Liver (tissue), 9 donors: ENCODE data around the gene MYBPC1. TPM values are rescaled to one million over a fixed set of nuclear protein-coding genes. Genes with fewer than 3 reads are reported as not detected.
"Not testable (repeated sequence)": the region's sequence is repeated elsewhere in the genome, so short reads cannot be mapped to it uniquely, and the experiment has no call there.

Experiments used
- DNase-seq: peaks from one replicate; pipeline ENCODE4 v3.0.0-alpha.2; 2017; ENCODE audit warnings: low spot score
- H3K27ac ChIP-seq, 2 donors: one replicate each; pipeline ENCODE4 v1.7.0; 2013; ENCODE audit warnings: inconsistent platforms in 2 of 2, low read length in 2 of 2, control low read depth in 1 of 2, low read depth in 1 of 2, mild to moderate bottlenecking in 1 of 2
- H3K27me3 ChIP-seq, 4 donors: one replicate each; pipeline versions ENCODE4 v1.6.1 to v1.7.0; 2013; ENCODE audit warnings: low read length in 3 of 4, inconsistent platforms in 1 of 4, mild to moderate bottlenecking in 1 of 4, moderate library complexity in 1 of 4; ENCODE audit not compliant: control insufficient read depth in 4 of 4, insufficient read depth in 4 of 4
- H3K36me3 ChIP-seq, 4 donors: one replicate each; pipeline versions ENCODE4 v1.6.1 to v1.7.0; 2013; ENCODE audit warnings: low read length in 3 of 4, mild to moderate bottlenecking in 3 of 4, low read depth in 1 of 4, moderate library complexity in 1 of 4; ENCODE audit not compliant: control insufficient read depth in 4 of 4, insufficient read depth in 3 of 4
- H3K4me1 ChIP-seq, 4 donors: one replicate each; pipeline versions ENCODE4 v1.6.1 to v1.7.0; 2013; ENCODE audit warnings: low read length in 3 of 4, mild to moderate bottlenecking in 3 of 4, moderate library complexity in 1 of 4; ENCODE audit not compliant: control insufficient read depth in 4 of 4, insufficient read depth in 4 of 4
- H3K4me3 ChIP-seq, 3 donors: one replicate each; pipeline versions ENCODE4 v1.6.1 to v1.7.0; 2013; ENCODE audit warnings: low read length in 3 of 3, control low read depth in 1 of 3, low read depth in 1 of 3, mild to moderate bottlenecking in 1 of 3
- H3K9ac ChIP-seq, 2 donors: one replicate each; pipeline ENCODE4 v1.7.0; 2013; ENCODE audit warnings: low read length in 2 of 2, mild to moderate bottlenecking in 2 of 2, moderate library complexity in 2 of 2, control low read depth in 1 of 2, low read depth in 1 of 2
- H3K9me3 ChIP-seq, 4 donors: one replicate each; pipeline versions ENCODE4 v1.6.1 to v1.7.0; 2013; ENCODE audit warnings: low read length in 3 of 4; ENCODE audit not compliant: control insufficient read depth in 4 of 4
- ATF3 ChIP-seq: IDR thresholded peaks from 2 replicates; pipeline ENCODE4 v1.6.1; 2016; ENCODE audit warnings: antibody characterized with exemption
- CTCF ChIP-seq: fragments of 150-350 bp; IDR thresholded peaks from 2 replicates; pipeline ENCODE4 v1.5.1; 2017; ENCODE audit warnings: improper control_type of control experiment, low read depth, low read length; ENCODE audit not compliant: missing input control
- EGR1 ChIP-seq, 2 donors: IDR thresholded peaks; 2 replicates each; pipeline ENCODE4 v1.6.1; 2016 to 2018; ENCODE audit warnings: antibody characterized with exemption in 2 of 2, low read depth in 2 of 2
- FOXA1 ChIP-seq: IDR thresholded peaks from 2 replicates; pipeline ENCODE4 v1.6.1; 2016; ENCODE audit warnings: antibody characterized with exemption
- FOXA2 ChIP-seq: IDR thresholded peaks from 2 replicates; pipeline ENCODE4 v1.6.1; 2016; ENCODE audit warnings: antibody characterized with exemption
- GABPA ChIP-seq, 2 donors: IDR thresholded peaks in 1 of 2; conservative IDR thresholded peaks in 1 of 2; 2 replicates each; pipeline ENCODE4 v1.6.1; 2016; ENCODE audit warnings: antibody characterized with exemption in 2 of 2, mild to moderate bottlenecking in 1 of 2, moderate library complexity in 1 of 2
- HNF4G ChIP-seq: IDR thresholded peaks from 2 replicates; pipeline ENCODE4 v1.6.1; 2016; ENCODE audit warnings: antibody characterized with exemption
- JUND ChIP-seq, 2 donors: IDR thresholded peaks; 2 replicates each; pipeline ENCODE4 v1.6.1; 2016; ENCODE audit warnings: antibody characterized with exemption in 2 of 2
- MAX ChIP-seq: IDR thresholded peaks from 2 replicates; pipeline ENCODE4 v1.6.1; 2016; ENCODE audit warnings: antibody characterized with exemption
- NR2F2 ChIP-seq: IDR thresholded peaks from 2 replicates; pipeline ENCODE4 v1.6.1; 2016; ENCODE audit warnings: antibody characterized with exemption
- RAD21 ChIP-seq, 2 donors: IDR thresholded peaks; 2 replicates each; pipeline ENCODE4 v1.6.1; 2016; ENCODE audit warnings: antibody characterized with exemption in 2 of 2, mild to moderate bottlenecking in 2 of 2
- REST ChIP-seq: IDR thresholded peaks from 2 replicates; pipeline ENCODE4 v1.6.1; 2016; ENCODE audit warnings: antibody characterized with exemption, mild to moderate bottlenecking
- RXRA ChIP-seq, 2 donors: IDR thresholded peaks; 2 replicates each; pipeline ENCODE4 v1.6.1; 2017 to 2018; ENCODE audit warnings: antibody characterized with exemption in 2 of 2, mild to moderate bottlenecking in 1 of 2
- SP1 ChIP-seq: IDR thresholded peaks from 2 replicates; pipeline ENCODE4 v1.6.1; 2018; ENCODE audit warnings: antibody characterized with exemption, mild to moderate bottlenecking
- TAF1 ChIP-seq: conservative IDR thresholded peaks from 2 replicates; pipeline ENCODE4 v1.6.1; 2016; ENCODE audit warnings: antibody characterized with exemption, mild to moderate bottlenecking
- YY1 ChIP-seq: IDR thresholded peaks from 2 replicates; pipeline ENCODE4 v1.6.1; 2016; ENCODE audit warnings: antibody characterized with exemption, mild to moderate bottlenecking
- ZBTB33 ChIP-seq: IDR thresholded peaks from 2 replicates; pipeline ENCODE4 v1.6.1; 2016; ENCODE audit warnings: antibody characterized with exemption
- WGBS: extraction: QIAGEN DNeasy Blood & Tissue Kit; methylation state at CpG from one replicate; pipeline ENCODE4 v1.1.7; 2013; 5-methylcytosine and 5-hydroxymethylcytosine counted together
- polyA plus RNA-seq, 2 donors: library from polyadenylated mRNA; stranded (reverse) in 1 of 2; unstranded in 1 of 2; fragments of 200-250 nt in 1 of 2; fragments of >200 nt in 1 of 2; fragmentation: Nextera tagmentation in 1 of 2; extraction: Ambion mirVana in 1 of 2; gene quantifications; one replicate each; pipeline versions ENCODE4 v1.2.1 to v1.2.3, GENCODE V29; 2013 to 2015
- total RNA-seq, 2 donors: library from RNA; depleted of rRNA; stranded (reverse); fragments of >200 nt; gene quantifications; one replicate each; pipeline ENCODE4 v1.2.3, GENCODE V29; 2014
- donor health status: healthy.
- donor health status: healthy.
- donor health status: healthy.
- donor health status: healthy.
- donor health status: healthy.

MYBPC1 gene
- total and polyA plus RNA-seq, 4 donors, result under 0.01 TPM; not detected in 3

- no peak for DNase-seq
- TF ChIP-seq SP1, result no peak
- H3K4me1 ChIP-seq, result peaks cover 0 to 10% (median 4%) of the 10 kb centered on the region in 4 donors
- WGBS, result 88% methylated on average over 3 of the region's 3 CpGs
- H3K9ac ChIP-seq, result no peak overlapping the region
- no peaks in the 10 kb centered on the region for H3K27me3 ChIP-seq
- no peak overlapping the region for H3K27ac ChIP-seq
- no peak overlapping the region for H3K4me3 ChIP-seq
- no peaks in the 10 kb centered on the region for H3K36me3 ChIP-seq
- no peaks in the 10 kb centered on the region for H3K9me3 ChIP-seq
Observed at GRCh38 chr12:101680240-101680639, 85.5 kb downstream of the MYBPC1 start.

- peaks cover 0 to 6% (median 2%) of the 10 kb centered on the region in 4 donors for H3K4me1 ChIP-seq
- no peak for TF ChIP-seq YY1
- TF ChIP-seq CTCF, result no peak
- TF ChIP-seq RAD21 (IDR thresholded peaks at IDR 0.05), result no peak
- no peak for TF ChIP-seq TAF1
- TF ChIP-seq ATF3, result no peak
- no peak for TF ChIP-seq NR2F2
- no peak for TF ChIP-seq FOXA2
- TF ChIP-seq EGR1 (IDR thresholded peaks at IDR 0.05; ENCODE audit: low read depth in 2 of 2), result no peak
- no peak for TF ChIP-seq HNF4G
- TF ChIP-seq JUND (IDR thresholded peaks at IDR 0.05), result no peak
- no peak for TF ChIP-seq GABPA (IDR thresholded peaks at IDR 0.05 in 1 of 2, conservative IDR thresholded peaks at IDR 0.05 in 1 of 2)
- DNase-seq, result no peak
- H3K9ac ChIP-seq, result no peak overlapping the region
- H3K4me3 ChIP-seq, result no peak overlapping the region
- no peaks in the 10 kb centered on the region for H3K36me3 ChIP-seq
- H3K27ac ChIP-seq, result no peak overlapping the region
- no peaks in the 10 kb centered on the region for H3K27me3 ChIP-seq
- H3K9me3 ChIP-seq, result no peaks in the 10 kb centered on the region
Observed at GRCh38 chr12:101680647-101681046, 85.9 kb downstream of the MYBPC1 start.

- WGBS, result 85% methylated on average over 6 of the region's 6 CpGs
- not testable (repeated sequence) for H3K36me3 ChIP-seq, DNase-seq, H3K27ac ChIP-seq, H3K4me1 ChIP-seq, H3K9ac ChIP-seq, H3K4me3 ChIP-seq, H3K27me3 ChIP-seq, H3K9me3 ChIP-seq
Observed at GRCh38 chr12:101681627-101682026, 86.9 kb downstream of the MYBPC1 start.

GRCh38 chr12:101685092-101685491 is 90.3 kb downstream of the MYBPC1 start:
- no peaks in the 10 kb centered on the region for H3K27me3 ChIP-seq
- H3K4me1 ChIP-seq, result peaks cover 0 to 1% (median under 1%) of the 10 kb centered on the region in 4 donors
- H3K27ac ChIP-seq, result no peak overlapping the region
- H3K9me3 ChIP-seq, result no peaks in the 10 kb centered on the region
- no peaks in the 10 kb centered on the region for H3K36me3 ChIP-seq
- H3K4me3 ChIP-seq, result no peak overlapping the region
- TF ChIP-seq YY1 (no peak), REST (no peak), ZBTB33 (no peak), TAF1 (no peak), JUND (IDR thresholded peaks at IDR 0.05) (no peak), FOXA2 (no peak), GABPA (IDR thresholded peaks at IDR 0.05 in 1 of 2, conservative IDR thresholded peaks at IDR 0.05 in 1 of 2) (no peak), ATF3 (no peak), FOXA1 (no peak), RAD21 (IDR thresholded peaks at IDR 0.05) (no peak), MAX (no peak), RXRA (IDR thresholded peaks at IDR 0.05) (no peak)
- no peak for DNase-seq
- 94% methylated on average over 1 of the region's 1 CpG for WGBS
- no peak overlapping the region for H3K9ac ChIP-seq
